ENCODE measurements around the gene PCSK9.

The PCSK9 gene

DNA sequence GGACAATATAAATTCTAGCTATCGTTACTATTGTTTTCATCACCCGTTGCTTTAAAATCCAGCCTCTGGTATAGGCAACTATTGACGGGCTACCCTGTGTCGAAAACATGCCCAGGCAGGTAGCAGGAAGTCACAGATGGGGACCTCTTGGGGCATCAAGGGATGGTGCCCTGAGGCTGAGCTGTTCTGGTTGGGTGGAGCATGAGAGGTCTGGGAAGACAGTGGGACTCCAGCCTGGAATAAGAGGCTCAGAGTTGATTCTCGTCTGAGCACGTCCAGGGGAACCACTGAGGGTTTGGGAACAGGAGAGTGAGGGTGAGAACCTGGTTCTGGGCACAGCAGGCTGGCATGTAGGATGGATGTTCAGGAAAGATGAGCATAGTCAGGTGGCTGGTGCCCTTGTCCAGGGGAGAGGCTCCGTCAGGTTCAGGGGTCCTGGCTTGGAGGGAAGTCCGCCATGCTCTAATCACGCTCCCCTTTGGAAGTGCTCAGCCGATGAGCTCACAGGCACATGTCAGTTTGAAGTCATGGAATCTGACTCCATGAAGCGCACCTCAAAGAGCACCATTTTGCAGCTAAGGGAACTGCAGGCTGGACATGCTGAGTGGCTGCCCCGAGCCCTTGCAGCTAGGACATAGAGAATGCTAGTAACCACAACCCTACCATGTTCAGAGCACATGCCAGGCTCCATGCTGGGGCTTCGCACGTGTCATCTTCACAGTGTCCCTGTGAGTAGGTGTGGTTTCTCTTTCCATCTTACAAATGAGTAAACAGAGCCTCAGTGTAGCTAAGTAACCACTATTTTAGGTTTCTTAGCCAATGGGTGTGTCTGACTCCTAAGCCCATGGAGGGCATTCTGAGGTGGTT is 21.0 kb downstream of the PCSK9 start:
- peak; percentile 94 for DNase-seq

DNA sequence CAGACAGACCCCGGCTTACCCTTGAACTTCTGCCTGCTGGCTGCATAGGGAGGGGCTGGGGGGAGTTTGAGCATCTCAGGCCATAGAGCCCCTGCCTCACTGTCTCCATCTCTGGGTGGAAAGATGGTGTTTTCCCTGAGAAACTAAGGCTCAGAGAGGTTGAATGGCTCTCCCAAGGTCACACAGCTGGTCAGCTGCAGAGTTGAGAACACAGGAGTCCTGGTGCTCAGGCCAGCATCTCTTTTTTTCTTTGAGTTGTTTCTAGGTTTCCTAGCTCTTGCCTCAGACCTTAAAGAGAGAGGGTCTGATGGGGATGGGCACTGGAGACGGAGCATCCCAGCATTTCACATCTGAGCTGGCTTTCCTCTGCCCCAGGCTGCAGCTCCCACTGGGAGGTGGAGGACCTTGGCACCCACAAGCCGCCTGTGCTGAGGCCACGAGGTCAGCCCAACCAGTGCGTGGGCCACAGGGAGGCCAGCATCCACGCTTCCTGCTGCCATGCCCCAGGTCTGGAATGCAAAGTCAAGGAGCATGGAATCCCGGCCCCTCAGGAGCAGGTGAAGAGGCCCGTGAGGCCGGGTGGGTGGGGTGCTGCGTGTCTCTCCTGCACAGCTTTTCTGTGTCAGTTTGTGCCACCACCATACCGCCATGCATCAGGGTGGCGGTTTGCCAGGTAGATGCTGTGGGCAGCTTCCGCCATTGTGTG is 21.8 kb downstream of the PCSK9 start:
- DNase-seq, result no peak

DNA sequence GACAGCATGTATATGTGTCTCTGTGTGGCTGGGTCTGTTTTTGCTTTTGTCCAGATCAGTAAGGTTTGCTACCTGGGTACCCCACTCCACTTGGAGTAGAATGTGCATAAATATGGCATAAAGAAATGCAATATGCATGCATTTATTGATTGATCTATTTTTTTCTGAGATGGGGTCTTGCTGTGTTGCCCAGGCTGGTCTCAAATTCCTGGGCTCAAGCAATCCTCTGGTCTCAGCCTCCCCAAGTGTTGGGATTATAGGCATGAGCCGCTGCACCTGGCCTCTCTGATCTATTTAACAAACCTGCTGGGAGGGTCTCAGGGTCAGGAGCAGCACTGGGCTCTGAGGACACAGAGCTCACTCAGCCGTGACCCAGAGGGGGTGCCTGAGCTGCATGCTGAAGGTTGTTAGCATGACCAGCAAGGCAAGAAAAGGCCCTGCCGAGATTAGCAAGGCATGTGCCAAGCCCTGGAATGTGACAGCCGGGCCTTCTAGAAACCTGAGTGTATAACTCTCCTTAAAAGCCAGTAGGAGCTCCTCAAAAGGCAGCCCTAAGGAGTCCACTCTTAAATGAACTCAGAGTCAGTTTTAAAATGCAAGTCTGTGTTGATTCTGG is 22.5 kb downstream of the PCSK9 start:
- DNase-seq, result no peak

DNA sequence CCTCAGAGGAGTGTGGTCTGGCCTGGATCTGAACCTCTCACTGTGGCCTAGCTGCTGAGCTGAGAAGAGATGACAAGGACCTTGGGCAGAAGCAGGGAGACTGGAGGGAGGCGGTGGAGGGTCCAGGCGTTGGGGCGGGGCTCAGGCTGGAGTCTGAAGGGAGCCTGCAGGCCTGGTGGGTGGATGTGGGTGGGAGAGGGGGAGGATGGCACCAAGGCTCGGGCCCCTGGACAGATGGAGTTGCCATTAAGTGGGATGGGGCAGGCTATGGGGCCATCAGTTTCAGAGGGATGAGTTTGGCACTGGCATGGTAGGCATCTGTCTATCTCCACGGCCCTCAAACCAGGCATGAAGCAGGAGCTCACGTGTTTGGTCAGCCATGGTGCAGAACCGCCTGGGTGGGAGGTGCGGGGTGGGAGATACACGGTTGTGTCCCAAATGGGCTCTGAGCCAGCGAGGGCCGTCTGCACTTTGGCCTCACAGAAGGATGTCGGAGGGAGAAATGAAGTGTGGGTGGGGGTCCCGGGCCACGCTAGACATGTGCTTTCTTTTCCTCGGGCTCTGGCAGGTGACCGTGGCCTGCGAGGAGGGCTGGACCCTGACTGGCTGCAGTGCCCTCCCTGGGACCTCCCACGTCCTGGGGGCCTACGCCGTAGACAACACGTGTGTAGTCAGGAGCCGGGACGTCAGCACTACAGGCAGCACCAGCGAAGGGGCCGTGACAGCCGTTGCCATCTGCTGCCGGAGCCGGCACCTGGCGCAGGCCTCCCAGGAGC is 23.6 kb downstream of the PCSK9 start:
- DNase-seq, result peak; percentile 62

DNA sequence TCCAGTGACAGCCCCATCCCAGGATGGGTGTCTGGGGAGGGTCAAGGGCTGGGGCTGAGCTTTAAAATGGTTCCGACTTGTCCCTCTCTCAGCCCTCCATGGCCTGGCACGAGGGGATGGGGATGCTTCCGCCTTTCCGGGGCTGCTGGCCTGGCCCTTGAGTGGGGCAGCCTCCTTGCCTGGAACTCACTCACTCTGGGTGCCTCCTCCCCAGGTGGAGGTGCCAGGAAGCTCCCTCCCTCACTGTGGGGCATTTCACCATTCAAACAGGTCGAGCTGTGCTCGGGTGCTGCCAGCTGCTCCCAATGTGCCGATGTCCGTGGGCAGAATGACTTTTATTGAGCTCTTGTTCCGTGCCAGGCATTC is 24.2 kb downstream of the PCSK9 start:
- DNase-seq, result peak; percentile 80

DNA sequence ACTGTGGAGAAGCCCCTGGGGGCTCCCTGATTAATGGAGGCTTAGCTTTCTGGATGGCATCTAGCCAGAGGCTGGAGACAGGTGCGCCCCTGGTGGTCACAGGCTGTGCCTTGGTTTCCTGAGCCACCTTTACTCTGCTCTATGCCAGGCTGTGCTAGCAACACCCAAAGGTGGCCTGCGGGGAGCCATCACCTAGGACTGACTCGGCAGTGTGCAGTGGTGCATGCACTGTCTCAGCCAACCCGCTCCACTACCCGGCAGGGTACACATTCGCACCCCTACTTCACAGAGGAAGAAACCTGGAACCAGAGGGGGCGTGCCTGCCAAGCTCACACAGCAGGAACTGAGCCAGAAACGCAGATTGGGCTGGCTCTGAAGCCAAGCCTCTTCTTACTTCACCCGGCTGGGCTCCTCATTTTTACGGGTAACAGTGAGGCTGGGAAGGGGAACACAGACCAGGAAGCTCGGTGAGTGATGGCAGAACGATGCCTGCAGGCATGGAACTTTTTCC is 24.8 kb downstream of the PCSK9 start:
- DNase-seq, result peak; percentile 83

DNA sequence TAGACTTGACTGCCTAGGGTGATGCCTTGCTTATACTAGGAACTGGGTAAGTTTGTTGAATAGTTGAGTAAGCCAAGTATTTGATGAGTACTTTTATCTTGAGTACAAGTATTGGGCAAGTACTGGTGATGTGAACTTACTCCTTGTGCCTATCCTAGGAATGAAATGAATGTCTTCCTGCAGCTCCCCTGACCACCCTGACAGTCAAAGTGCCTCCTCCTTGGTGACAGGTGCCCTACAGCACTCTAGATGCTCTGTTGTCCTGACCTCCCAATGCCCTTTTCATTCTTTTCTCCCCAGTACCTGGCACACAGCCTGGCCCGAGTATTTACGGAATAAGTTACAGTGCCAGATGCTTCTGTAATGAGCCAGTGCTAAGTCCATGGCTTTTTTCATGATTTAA is 25.5 kb downstream of the PCSK9 start:
- DNase-seq, result peak; percentile 38

DNA sequence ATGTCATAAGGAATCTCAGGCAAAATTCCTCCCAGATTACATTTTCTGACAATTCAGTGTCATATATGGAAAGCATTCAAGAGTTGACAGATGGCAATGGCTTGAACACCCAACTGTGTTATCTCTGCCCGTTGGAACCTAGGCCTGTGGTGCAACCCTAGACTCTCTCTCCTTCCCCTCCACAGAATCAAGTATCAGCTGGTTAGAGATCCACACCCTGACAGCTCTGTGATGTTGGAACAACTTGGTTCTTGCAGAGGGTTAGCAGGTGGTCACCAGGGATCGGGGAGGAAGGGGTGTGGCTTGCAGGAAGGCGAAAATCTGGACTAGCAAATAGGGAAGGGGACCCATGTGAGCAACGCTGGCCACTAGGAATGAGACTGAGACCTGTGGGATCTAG is 26.3 kb downstream of the PCSK9 start:
- DNase-seq, result no peak

DNA sequence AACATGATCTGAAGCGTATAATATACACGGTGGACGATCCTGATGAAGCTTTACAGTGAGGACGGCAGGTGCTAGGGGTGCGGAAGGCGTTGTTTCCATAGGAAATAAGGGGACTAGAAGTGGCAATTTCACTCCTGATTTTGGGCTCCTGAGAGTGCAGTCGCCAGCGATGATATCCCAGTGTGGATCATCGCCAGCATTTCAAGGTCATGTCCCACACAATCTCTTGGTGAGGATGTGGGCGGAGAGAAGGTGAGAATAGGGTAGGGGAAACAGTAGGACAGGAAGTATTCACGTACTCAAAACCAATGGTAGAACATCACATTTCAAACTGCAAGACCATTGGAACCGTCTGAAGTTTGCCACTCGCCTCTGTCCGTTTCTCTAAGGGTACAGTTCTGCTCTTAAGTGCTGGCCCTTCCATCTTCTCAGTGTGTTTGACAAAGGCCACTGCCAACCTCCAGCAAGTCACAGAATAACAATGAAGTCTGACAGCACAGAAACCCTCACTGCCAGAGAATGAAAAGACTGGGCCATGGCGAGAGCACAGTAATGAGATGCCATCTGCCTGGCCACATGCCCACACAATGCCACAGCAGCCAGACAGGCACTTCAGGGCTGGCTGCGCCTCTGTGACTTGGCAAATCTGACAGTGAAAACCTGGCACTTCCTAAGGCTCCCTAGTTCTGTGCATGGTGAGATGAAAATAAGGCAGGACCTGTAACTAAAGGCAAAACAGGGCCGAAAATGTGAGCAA is 27.9 kb downstream of the PCSK9 start:
- DNase-seq, result peak; percentile 74

DNA sequence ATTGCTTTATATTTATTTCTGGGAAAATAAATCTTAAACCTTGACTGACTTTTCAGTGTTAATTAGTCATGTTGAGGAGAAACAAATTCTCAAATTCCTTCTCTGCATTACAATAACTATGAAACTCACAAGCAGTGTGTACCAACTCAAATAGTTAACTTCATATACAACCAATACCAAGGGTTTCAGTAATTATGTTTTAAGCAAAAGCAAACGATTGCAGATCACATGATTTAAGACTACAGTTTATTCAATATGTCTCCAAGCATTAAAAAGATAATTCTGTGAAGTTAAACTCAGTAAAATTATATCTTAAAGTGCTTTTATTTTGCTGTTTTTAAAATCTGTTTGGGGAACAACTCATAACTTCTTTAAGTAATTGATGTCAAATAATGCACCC is 28.6 kb downstream of the PCSK9 start:
- DNase-seq, result no peak

DNA sequence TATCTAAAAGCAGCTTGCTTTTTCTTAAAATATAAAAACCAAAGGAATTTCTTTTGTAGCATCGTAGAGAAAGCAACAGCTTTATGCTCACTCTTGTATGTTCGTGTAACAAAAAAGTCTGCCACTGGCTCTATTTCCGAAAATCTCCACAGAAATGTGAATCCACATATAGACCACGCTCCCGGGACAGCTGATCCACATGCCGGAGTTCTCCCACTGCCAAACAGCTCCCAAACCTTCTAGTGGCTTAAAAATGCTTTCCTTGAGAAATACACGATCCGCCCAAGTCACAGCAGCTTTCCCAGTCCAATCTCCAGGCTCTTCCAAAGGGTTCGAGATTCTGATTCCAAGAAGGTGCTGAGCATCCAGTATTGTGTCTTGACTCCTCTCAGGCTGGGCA is 29.3 kb downstream of the PCSK9 start:
- DNase-seq, result no peak

DNA sequence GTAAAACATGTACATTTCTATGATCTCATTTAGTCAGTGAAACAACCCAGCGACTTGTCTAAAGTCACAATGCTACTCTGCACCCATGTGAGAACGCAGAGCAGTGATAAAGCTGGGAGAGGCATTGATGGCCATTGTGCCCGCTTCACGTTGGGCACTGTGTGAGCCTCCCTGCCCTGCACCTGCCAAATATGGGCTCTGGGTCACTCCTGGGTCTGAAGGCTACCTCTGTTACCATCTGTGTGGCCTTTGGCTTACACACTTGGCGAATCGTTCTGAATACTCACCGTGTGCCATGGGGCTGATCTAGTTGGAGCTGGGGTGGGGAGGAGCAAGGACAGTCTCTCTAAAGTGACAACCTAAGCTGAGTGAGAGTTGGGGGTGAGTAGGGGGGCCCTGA is 29.9 kb downstream of the PCSK9 start:
- no peak for DNase-seq

DNA sequence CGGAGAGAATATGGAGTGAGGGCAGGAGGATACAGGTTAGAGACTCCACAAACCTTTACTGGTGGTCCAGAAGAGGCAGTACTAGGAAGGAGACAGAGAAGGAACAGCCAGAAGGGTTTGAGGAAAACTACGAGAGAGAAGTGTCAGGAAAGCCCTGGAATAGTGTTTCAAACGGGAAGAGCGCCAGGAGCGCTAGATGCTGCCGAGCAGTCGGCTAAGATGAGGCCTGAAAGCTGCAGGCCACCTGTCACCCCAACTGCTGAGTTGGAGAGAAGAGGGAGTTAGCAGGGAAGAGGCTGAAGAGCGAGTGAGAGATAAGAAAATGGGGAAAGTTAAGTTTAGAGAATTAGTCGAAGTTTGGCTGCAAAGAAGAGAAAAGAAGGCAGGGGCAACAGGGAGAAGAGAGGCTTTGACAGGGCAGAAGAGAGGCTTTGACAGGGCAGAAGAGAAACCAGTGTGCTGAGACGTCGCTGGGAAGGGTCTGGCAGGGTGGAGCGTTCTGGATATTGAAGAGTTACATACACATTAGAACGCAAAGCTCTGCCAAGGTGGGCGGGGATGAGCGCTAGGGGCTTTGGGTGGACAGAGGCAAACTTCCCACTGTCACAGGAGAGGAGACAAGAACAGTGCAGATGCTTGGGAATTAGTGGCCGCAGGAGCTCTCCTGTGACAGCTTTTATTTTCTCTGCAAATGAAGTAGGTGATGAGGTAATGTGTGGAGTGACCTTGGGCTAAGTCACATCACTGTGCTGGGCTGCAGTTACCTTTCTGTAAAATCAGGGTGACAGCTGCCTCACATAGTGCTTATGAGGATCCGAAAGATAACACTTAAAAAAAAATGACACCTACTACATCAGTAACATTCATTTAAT is 31.2 kb downstream of the PCSK9 start:
- DNase-seq, result no peak

DNA sequence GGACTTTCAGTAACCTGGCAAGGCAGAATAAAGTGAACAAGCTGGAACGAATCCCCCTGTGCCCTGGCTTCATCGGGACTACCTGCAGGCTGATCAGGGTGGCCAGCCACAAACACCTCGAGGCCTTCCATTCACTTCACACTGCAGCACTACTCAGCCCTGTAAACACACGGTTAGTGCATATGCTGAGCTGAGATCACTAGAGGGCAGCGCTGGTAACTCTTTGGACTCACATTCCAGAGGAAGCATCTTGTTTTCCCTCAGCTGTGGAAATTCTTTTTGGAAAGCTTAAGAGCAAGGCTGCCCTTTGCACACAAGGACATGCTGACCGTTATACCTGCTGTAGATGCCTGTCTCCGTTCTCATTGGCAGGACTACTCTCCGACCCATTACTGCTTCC is 32.1 kb downstream of the PCSK9 start:
- peak; percentile 40 for DNase-seq

DNA sequence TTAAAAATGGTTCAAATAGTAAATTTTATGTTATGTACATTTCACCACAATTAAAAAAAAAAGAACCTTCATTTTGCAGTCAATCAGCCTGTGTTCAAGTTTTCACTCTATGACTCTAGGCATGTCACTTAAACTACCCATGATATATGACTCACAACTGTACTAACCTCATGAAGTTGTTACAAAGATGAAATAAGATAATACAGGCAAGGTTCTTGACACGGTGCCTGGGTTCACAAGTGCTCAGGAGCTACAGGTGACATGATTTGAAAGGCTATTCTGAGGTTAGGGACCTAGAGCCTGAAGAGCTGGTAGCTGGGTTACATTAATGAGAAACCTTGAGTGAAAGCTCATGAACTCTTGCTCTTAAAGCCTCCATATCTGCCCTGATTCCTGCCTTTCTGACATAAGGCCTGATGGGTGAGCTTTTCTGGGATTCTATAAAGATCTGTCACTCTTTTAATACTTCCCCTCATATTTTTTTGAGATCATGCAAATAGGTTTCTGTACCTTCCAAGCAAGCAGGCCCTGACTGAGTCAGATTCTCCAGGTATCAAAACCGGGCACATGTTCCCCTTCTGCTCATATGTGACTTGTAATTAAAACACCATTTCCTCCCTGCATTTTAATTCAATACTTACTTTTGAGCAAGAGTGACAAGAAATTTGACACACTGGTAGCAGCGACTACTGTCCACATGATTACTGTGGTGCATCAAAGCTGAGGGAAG is 34.0 kb downstream of the PCSK9 start:
- DNase-seq, result no peak

DNA sequence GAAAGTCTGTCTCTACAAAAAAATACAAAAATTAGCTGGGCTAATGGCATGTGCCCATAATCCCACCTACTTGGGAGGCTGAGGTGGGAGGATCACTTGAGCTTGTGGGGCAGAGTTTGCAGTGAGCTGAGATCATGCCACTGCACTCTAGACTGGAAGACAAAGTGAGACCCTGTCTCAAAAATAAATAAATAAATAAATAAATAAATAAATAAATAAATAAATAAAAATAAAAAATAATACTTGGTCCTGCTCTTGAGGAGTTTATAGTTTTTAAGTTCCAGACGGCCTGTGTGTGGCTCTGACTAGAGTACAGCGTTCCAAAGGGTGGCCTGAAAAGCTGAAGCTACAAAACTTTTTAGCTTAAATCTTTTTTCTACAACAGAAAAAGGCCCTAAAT is 35.1 kb downstream of the PCSK9 start:
- DNase-seq, result no peak

DNA sequence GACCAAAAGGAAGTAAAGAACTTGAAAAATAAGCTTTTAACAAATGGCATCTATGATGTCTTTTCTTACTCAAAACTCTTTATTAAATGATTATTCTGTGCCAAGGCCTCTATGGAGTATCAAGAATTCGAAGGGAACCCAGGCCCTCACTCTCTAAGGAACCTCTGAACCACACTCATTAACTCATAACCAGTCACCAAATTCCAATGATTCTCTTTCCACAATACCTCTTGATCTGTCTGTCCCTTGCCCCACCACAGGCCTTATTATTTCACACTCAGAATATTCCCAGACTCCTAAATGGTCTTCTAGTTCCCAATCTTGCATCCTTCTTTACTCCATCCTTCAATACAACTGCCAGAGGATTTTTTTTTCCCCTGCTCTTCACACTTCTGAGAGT is 37.0 kb downstream of the PCSK9 start:
- no peak for DNase-seq

DNA sequence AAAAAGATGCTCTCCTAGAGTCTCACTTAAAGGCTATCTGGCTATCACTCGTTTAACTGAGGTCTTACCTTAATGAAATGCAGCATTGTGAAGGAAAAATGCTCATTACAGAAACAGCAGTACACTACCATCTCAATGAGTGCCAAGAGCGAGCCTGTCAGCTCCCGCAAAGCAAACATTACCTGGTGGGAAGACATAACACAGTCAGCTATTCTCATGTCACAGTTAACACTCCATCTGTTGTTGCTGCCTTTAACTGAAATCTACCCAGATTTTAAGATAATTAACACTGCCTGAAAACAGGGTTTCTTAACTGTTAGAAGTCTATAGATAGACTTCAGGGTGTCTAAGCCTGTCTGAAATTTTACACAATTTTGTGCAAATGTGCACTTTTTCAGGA is 39.1 kb downstream of the PCSK9 start:
- DNase-seq, result peak; percentile 53

DNA sequence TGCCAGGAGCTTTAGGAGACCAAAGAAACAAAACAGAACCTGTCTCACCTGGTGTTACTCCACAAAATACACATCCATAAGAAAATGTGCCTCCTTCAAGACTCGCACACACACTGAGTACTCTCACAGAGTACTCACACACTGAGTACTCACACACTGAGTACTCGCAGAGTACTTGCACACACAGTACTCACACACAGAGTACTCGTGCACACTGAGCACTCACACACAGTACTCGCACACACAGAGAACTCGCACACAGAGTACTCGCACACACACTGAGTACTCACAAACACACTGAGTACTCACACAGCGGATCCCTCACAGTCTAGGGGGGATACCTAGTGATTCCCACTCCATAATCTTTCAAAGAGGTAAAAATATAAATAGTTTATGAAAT is 40.3 kb downstream of the PCSK9 start:
- no peak for DNase-seq

DNA sequence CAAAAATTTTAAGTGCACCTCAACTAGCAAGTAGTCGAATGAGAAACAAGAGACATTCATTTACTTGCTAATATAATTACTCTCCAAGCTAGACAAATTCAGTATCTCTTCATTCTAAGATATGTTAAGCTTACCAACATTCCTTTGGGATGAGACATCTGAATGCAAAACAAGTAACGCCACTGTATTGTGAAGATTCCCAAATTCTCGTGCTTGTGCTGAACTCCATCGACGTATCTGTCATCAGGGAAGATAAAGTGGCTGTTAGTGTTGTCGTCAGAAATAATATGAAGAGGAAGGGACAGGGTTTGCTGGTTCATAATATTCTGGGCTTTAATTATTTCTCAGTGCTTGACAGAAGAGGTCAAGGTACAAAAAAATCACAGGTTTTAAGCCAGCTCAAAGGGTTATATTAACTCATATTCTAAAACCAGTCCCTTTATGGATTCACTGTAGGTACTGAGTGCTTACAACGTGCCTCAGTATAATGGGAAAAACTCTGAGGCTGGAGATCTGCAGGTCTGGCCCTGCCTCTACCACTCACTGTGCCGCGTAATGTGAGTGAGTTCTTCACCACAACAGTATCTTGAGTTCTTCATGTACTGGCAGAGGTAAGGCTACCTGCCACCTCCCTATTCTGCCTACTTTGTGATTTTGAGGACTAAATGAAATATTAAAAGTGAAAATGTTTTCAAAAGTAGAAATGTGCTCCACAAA is 42.0 kb downstream of the PCSK9 start:
- DNase-seq, result no peak

All from NCI-H345 (cell line).